ENCODE results near the gene PPP3R1.

PPP3R1 gene

DNA sequence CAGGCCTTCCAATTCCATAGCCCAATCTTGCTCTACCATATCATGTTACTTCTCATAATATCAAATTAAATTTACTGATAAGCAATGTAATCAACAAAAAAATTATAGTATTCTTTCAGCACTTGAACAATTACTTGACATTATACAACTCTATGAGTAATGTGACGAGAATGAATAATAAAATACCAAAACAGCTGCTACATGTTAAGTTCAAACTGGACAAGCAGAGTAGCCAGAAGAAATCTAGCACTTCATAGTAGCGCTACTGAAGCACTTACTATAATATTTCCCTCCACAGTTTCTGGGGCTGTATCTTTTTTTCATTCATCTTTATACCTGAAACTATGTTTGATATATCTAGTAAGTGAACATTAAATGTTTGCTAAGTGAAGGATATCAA is 14.9 kb downstream of the PPP3R1 start:
- no peak for TF ChIP-seq Cebpa-rat (IDR thresholded peaks at IDR 0.05)
- Histone ChIP-seq H3K4me3 (no peak overlapping the region), H4K20me1 (peaks cover 100% of the 10 kb centered on the region), H3K4me2 (no peak overlapping the region), H3K27me3 (no peaks in the 10 kb centered on the region), H3K9me3 (no peaks in the 10 kb centered on the region), H3K9ac (no peak overlapping the region), H3K27ac (no peak overlapping the region), H3K36me3 (peaks cover 36% of the 10 kb centered on the region), H3K4me1 (peaks cover 24% of the 10 kb centered on the region)

DNA sequence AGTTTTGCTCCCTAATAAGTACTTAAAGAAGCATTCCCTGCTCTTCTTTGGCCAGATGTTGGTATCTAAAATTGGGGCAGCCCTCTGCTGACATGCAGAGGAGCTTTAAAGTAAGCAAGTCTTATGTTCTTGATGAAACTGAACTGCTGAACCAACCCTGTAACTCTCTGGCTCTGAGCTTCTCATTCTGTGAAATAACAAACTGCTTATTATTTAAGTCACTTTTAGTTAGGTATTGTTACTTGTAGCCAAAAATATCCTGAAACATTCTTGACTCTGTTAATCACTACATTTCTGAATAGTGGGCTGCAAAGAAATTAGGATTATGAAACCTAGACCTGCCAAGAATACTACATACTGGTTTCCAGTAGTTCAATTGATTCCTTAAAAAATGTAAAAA is 15.5 kb downstream of the PPP3R1 start:
- no peaks in the 10 kb centered on the region for H3K27me3 ChIP-seq
- peaks cover 30% of the 10 kb centered on the region for H3K36me3 ChIP-seq
- peaks cover 28% of the 10 kb centered on the region for H3K4me1 ChIP-seq
- H3K9me3 ChIP-seq: no peaks in the 10 kb centered on the region
- no peak for TF ChIP-seq Cebpa-rat (IDR thresholded peaks at IDR 0.05)
- H3K4me3 ChIP-seq: no peak overlapping the region
- H3K9ac ChIP-seq: no peak overlapping the region
- no peak overlapping the region for H3K27ac ChIP-seq
- peak overlapping the region; percentile 3; the same call in 1 of the 2 replicates for H3K4me2 ChIP-seq
- peaks cover 100% of the 10 kb centered on the region for H4K20me1 ChIP-seq

DNA sequence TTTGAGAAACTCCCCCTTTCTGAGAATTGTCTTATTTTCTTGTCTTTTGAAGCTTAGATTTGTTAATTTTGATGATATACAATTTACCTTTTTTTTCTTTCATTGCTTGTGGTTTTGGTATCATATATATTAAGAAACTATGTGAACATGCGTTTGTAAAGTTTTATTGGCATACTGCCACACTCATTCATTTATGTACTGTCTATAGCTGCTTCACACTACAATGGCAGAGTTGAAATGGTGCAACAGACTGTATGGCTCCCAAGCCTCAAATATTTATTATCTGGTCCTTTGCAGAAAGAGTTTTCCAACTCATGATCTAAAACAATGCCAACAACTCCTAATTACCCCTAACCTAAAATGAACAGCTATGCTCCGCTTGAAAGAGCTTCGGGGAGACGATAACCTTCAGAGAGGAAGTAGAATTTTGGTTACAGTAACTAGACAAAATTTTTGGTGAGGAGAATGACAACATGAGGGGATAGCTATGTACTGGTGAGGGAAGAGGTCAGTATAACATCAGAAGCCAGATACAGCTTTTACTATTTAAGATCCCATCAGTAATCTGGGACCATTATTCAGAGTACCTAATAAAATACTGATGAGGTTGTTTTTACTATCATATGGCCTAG is 16.1 kb downstream of the PPP3R1 start:
- no peaks in the 10 kb centered on the region for H3K27me3 ChIP-seq
- no peak overlapping the region for H3K4me3 ChIP-seq
- H3K36me3 ChIP-seq: peaks cover 24% of the 10 kb centered on the region
- H3K4me2 ChIP-seq: peak overlapping the region; percentile 3; the same call in 1 of the 2 replicates
- H3K9ac ChIP-seq: no peak overlapping the region
- no peaks in the 10 kb centered on the region for H3K9me3 ChIP-seq
- peaks cover 35% of the 10 kb centered on the region for H3K4me1 ChIP-seq
- H4K20me1 ChIP-seq: peaks cover 100% of the 10 kb centered on the region
- no peak overlapping the region for H3K27ac ChIP-seq
- TF ChIP-seq Cebpa-rat (IDR thresholded peaks at IDR 0.05): no peak

DNA sequence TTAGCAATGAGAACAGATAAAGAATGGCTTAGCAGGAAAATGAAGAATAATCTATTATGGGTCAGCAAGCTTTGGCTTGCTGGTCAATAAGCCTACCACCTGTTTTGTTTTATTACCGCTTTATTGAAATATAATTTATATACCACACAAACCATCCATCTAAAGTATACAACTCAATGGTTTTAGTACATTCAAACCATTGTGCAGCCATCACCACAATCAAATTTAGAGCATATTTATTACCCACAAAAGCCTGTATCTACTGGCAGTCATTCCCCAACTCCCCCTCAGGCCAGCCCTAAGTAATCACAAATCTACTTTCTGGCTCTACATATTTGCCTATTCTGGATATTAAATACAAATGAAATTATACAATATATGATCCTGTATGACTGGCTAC is 17.2 kb downstream of the PPP3R1 start:
- Histone ChIP-seq H3K27me3 (no peaks in the 10 kb centered on the region), H3K9ac (no peak overlapping the region), H3K4me3 (no peak overlapping the region), H3K4me2 (no peak overlapping the region), H3K9me3 (no peaks in the 10 kb centered on the region), H3K4me1 (peaks cover 41% of the 10 kb centered on the region), H3K36me3 (peaks cover 15% of the 10 kb centered on the region; the same call in 1 of the 2 replicates), H4K20me1 (peaks cover 100% of the 10 kb centered on the region), H3K27ac (no peak overlapping the region)
- no peak for TF ChIP-seq Cebpa-rat (IDR thresholded peaks at IDR 0.05)

DNA sequence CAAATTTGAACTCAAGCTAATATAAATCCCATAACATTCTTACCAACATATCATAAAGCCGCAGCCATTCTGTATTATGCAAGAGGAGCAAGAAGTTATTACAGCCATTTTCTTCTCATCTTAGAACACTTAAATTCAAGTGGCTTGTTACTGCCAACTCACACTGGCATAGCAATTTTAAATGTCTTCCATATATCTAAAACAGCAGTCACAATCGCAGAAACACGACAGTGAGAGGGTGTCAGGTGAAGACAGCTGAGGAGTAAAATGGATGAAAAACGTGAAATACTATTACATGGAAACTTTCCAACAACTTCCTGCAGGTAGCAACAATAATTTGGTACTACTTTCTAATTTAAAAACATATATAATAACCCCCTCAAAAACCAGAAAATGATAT is 17.9 kb downstream of the PPP3R1 start:
- peaks cover 100% of the 10 kb centered on the region for H4K20me1 ChIP-seq
- TF ChIP-seq Cebpa-rat (IDR thresholded peaks at IDR 0.05): no peak
- H3K4me2 ChIP-seq: no peak overlapping the region
- H3K4me1 ChIP-seq: peaks cover 41% of the 10 kb centered on the region
- no peaks in the 10 kb centered on the region for H3K9me3 ChIP-seq
- no peak overlapping the region for H3K9ac ChIP-seq
- no peak overlapping the region for H3K27ac ChIP-seq
- H3K4me3 ChIP-seq: no peak overlapping the region
- H3K27me3 ChIP-seq: no peaks in the 10 kb centered on the region
- H3K36me3 ChIP-seq: peaks cover 9% of the 10 kb centered on the region; the same call in 1 of the 2 replicates

DNA sequence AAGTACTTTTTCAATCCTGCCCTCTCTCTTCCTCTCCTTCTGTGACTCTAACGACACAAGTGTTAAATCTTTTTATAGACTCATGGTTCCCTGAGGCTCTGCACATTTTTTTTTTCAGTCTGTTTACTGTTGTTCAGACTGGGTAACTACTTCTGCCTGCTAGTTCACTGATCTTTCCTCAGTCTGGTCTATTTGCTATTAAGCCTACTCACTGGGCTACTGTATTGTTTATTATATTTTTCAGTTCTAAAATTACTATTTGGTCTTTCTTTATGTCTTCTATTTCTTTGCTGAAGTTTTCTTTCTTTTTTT is 21.3 kb downstream of the PPP3R1 start:
- Histone ChIP-seq H3K27ac (no peak overlapping the region), H4K20me1 (peaks cover 100% of the 10 kb centered on the region), H3K4me2 (peak overlapping the region; percentile 22; the same call in 1 of the 2 replicates), H3K4me1 (peaks cover 32% of the 10 kb centered on the region), H3K27me3 (no peaks in the 10 kb centered on the region), H3K4me3 (no peak overlapping the region), H3K9me3 (no peaks in the 10 kb centered on the region), H3K9ac (no peak overlapping the region), H3K36me3 (peaks cover 1% of the 10 kb centered on the region; the same call in 1 of the 2 replicates)
- TF ChIP-seq Cebpa-rat (IDR thresholded peaks at IDR 0.05): no peak

DNA sequence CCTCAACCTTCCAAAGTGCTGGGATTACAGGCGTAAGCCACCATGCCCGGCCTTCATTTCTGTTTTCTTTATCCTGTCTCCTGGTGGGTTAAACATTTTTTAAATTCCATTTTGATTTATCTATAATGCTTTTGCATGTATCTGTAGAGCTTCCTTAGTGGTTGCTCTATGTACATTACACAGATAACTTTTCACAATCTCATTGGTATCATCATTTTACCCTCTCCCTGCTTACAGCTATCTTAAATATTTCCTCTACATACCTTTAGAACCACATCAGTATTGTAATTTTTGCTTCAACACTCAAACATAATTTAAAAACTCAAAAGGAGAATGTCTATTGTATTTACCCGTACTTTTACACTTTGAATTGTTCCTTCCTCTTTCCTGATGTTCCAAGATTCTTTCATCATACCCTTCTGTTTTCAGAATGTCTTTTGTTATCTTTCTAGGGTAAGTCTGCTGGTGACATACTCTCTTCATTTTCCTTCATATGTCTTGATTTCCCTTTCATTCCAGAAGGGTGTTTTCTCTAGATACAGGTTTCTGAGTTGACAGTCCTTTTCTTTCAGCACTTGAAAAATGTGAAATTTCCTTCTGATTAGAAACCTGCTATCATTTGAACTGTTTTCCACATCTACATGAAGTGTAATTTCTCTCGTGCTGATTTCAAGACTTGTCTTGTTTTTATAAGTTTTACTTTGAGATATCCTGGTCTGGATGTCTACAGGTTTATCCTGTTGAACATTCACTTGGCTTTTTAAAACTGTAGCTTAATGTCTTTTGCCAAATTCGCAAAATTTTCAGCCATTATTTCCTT is 21.9 kb downstream of the PPP3R1 start:
- peak overlapping the region; percentile 22; the same call in 1 of the 2 replicates for H3K4me2 ChIP-seq
- H4K20me1 ChIP-seq: peaks cover 100% of the 10 kb centered on the region
- H3K27ac ChIP-seq: no peak overlapping the region

DNA sequence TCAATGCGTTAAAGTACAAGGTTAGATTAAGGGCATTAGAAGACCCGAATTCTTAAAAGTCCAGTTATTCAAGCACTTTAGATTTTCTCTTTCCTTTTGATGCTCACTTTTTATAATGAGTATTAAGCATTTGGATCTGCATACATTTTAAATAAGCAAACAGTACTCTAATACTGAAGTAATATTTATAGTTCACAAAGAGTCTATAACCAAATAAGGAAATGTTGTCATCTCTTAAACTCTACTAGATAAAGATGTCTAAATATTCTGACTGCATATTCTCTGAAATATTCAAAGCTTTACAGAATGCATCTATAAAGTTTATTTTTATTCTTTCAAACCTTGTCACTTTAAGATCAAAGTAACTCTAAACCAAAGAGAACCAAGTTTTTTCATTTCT is 25.5 kb downstream of the PPP3R1 start:
- H3K4me1 ChIP-seq: peaks cover 16% of the 10 kb centered on the region
- H3K4me2 ChIP-seq: no peak overlapping the region
- peaks cover 26% of the 10 kb centered on the region for H3K9me3 ChIP-seq
- H3K9ac ChIP-seq: no peak overlapping the region
- peaks cover 94% of the 10 kb centered on the region for H4K20me1 ChIP-seq
- TF ChIP-seq Cebpa-rat (IDR thresholded peaks at IDR 0.05): no peak
- no peaks in the 10 kb centered on the region for H3K27me3 ChIP-seq
- no peak overlapping the region for H3K27ac ChIP-seq
- H3K4me3 ChIP-seq: no peak overlapping the region
- peaks cover 34% of the 10 kb centered on the region for H3K36me3 ChIP-seq

More for the DNA sequence above, 21.9 kb downstream of the PPP3R1 start:
- Histone ChIP-seq H3K9me3 (no peaks in the 10 kb centered on the region), H3K4me3 (no peak overlapping the region), H3K4me1 (peaks cover 32% of the 10 kb centered on the region), H3K27me3 (no peaks in the 10 kb centered on the region), H3K36me3 (peaks cover 7% of the 10 kb centered on the region), H3K9ac (no peak overlapping the region)
- TF ChIP-seq Cebpa-rat (IDR thresholded peaks at IDR 0.05): no peak

DNA sequence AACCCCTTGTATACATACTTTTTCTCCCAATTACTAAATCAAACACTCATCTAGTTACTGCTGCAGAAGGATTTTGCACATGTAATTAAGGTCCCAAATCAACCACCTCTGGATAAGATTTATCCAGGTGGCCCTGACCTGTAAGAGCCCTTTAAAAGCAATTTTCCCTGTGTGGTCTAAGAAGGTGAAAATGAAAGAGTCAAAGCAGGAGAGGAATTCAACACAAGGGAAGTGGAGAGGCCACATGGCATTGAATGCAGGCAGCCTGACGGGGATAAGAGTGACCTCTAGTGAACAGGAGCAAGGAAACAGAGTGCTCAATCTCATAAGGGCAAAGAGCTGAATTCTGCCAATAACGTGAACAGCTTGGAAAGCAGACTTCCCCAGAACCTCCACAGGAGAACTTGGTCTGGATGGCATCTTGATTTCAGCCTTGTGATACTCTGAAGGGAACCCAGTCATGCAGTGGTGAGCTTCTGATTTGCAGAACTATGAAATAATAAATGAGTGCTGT is 27.2 kb downstream of the PPP3R1 start:
- peaks cover 43% of the 10 kb centered on the region for H3K36me3 ChIP-seq
- no peak overlapping the region for H3K4me3 ChIP-seq
- no peaks in the 10 kb centered on the region for H3K27me3 ChIP-seq
- no peak overlapping the region for H3K4me2 ChIP-seq
- H3K27ac ChIP-seq: no peak overlapping the region
- no peak overlapping the region for H3K9ac ChIP-seq
- 0 out of 2 replicates have a peak, but pooled peaks cover 5% of the 10 kb centered on the region for H3K4me1 ChIP-seq
- no peak for TF ChIP-seq Cebpa-rat (IDR thresholded peaks at IDR 0.05)
- H4K20me1 ChIP-seq: peaks cover 93% of the 10 kb centered on the region
- H3K9me3 ChIP-seq: peaks cover 38% of the 10 kb centered on the region

DNA sequence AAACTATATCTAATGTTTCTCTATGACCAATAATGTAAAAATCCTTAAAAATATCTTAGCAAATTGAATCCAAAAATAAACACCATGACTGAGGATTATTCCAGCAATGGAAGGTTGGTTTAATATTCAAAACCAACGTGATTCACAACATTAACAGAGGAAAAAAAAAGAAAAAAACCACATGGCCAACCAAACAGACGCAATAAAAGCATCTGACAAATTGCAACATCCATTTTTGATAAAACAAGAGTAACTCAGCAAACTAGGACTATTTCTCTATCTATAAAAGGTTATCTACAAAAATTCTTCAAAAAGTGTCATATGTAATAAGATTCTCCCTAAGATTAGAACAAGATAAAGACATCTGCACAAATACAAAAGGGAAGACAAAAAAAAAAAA is 28.9 kb downstream of the PPP3R1 start:
- H4K20me1 ChIP-seq: peaks cover 93% of the 10 kb centered on the region
- H3K4me2 ChIP-seq: no peak overlapping the region
- peaks cover 38% of the 10 kb centered on the region for H3K9me3 ChIP-seq
- TF ChIP-seq Cebpa-rat (IDR thresholded peaks at IDR 0.05): no peak
- no peak overlapping the region for H3K27ac ChIP-seq
- no peak overlapping the region for H3K9ac ChIP-seq
- no peaks in the 10 kb centered on the region for H3K27me3 ChIP-seq
- peaks cover 43% of the 10 kb centered on the region for H3K36me3 ChIP-seq
- H3K4me1 ChIP-seq: peaks cover 5% of the 10 kb centered on the region; the same call in 1 of the 2 replicates
- no peak overlapping the region for H3K4me3 ChIP-seq

All from BLaER1 (cell line).